CD4-positive, alpha-beta T cell (primary cell): ENCODE results near the gene MUC20. TPM values are rescaled to one million over a fixed set of nuclear protein-coding genes. Genes with fewer than 3 reads are reported as not detected.
A peak's percentile ranks its signal among the peaks of the same experiment; 100 is the strongest.
"Not testable (repeated sequence)": the region's sequence is repeated elsewhere in the genome, so short reads cannot be mapped to it uniquely, and the experiment has no call there.

ENCODE experiments used
- ATAC-seq: fragments of 200-7000 bp; cut with Tn5 transposase; one replicate; pipeline ENCODE4 v1.10.0; 2022; ENCODE audit warnings: mild to moderate bottlenecking; ENCODE audit not compliant: poor library complexity
- CTCF ChIA-PET: fragments of 350-600 bp; sonication (Branson Sonifier 250); formaldehyde crosslinking; loops from one replicate; lab custom pipeline; 2021; ENCODE audit warnings: antibody characterized with exemption, inconsistent platforms; lab: Charles Lee
- POLR2A ChIA-PET: fragments of 350-600 bp; sonication (Branson Sonifier 250); formaldehyde crosslinking; loops from one replicate; lab custom pipeline; 2021; ENCODE audit warnings: antibody characterized with exemption, inconsistent platforms; lab: Charles Lee
- DNase-seq, 14 experiments: peaks; one replicate each; pipeline ENCODE4 v3.0.0-alpha.2; 2013 to 2020; ENCODE audit warnings: mixed read lengths in 2 of 14
- H3K27ac ChIP-seq, 2 donors: one replicate each; pipeline versions ENCODE4 v1.5.1 to v1.7.0; 2013; ENCODE audit warnings: low read length in 2 of 2, low read depth in 1 of 2, mild to moderate bottlenecking in 1 of 2
- H3K27me3 ChIP-seq, 2 experiments: 1 replicate in 1 of 2; 2 replicates in 1 of 2; pipeline versions ENCODE4 v1.6.1 to v1.7.0; 2013; ENCODE audit warnings: low read length in 2 of 2, control low read depth in 1 of 2, mild to moderate bottlenecking in 1 of 2, moderate library complexity in 1 of 2; ENCODE audit not compliant: insufficient read depth in 2 of 2, control insufficient read depth in 1 of 2
- H3K36me3 ChIP-seq: one replicate; pipeline ENCODE4 v1.6.1; 2013; ENCODE audit warnings: low read length, control low read depth; ENCODE audit not compliant: insufficient read depth
- H3K4me1 ChIP-seq: one replicate; pipeline ENCODE4 v1.6.1; 2013; ENCODE audit warnings: low read length, control low read depth; ENCODE audit not compliant: insufficient read depth
- H3K4me3 ChIP-seq: one replicate; pipeline ENCODE4 v1.5.1; 2013; ENCODE audit warnings: mild to moderate bottlenecking, low read length, moderate library complexity
- H3K9me3 ChIP-seq, 2 experiments: 1 replicate in 1 of 2; 2 replicates in 1 of 2; pipeline versions ENCODE4 v1.6.1 to v1.7.0; 2013; ENCODE audit warnings: low read length in 2 of 2, mild to moderate bottlenecking in 2 of 2, control low read depth in 1 of 2, moderate library complexity in 1 of 2; ENCODE audit not compliant: control insufficient read depth in 1 of 2, insufficient read depth in 1 of 2
- H3K27ac Mint-ChIP-seq: one replicate; pipeline ENCODE4 v1.8.0; 2020; ENCODE audit warnings: mixed read lengths
- H3K27me3 Mint-ChIP-seq: one replicate; pipeline ENCODE4 v1.8.0; 2021; ENCODE audit warnings: mixed read lengths
- H3K36me3 Mint-ChIP-seq: one replicate; pipeline ENCODE4 v1.8.0; 2021; ENCODE audit warnings: low read depth, mixed read lengths
- H3K4me1 Mint-ChIP-seq: one replicate; pipeline ENCODE4 v1.8.0; 2021; ENCODE audit warnings: low read depth, mixed read lengths
- H3K4me3 Mint-ChIP-seq: one replicate; pipeline ENCODE4 v1.8.0; 2020; ENCODE audit warnings: mild to moderate bottlenecking, mixed read lengths
- H3K9me3 Mint-ChIP-seq: one replicate; pipeline ENCODE4 v1.8.0; 2020; ENCODE audit warnings: mixed read lengths
- CTCF ChIP-seq: fragments of 200-600 bp; IDR thresholded peaks from one replicate; pipeline ENCODE4 v1.8.0; 2022; ENCODE audit warnings: antibody characterized with exemption, mild to moderate bottlenecking
- intact Hi-C, 2 experiments: fragments of 100-400 bp; cut with DNase I in 1 of 2; cut with micrococcal nuclease in 1 of 2; formaldehyde crosslinking; loops; one replicate each; pipeline versions ENCODE4 v1.15.1 to v1.9.0; 2023 to 2025; cut with DNase I, micrococcal nuclease
- total RNA-seq, 174 experiments: library from RNA in 2 of 174; stranded (reverse) in 2 of 174; gene quantifications; one replicate each; pipeline ENCODE4 v1.2.3 and lab custom pipeline; 2021 to 2026

Gene MUC20
- total RNA-seq, 2 experiments from 2014 or later, result 3.9 to 4.1 TPM

GRCh38 chr3:195735036-195735695 is 14.4 kb downstream of the MUC20 start:
- Histone ChIP-seq H3K27ac (no peak overlapping the region), H3K9me3 (peaks cover 0 to 5% of the 10 kb centered on the region in 2 experiments), H3K4me3 (no peak overlapping the region), H3K36me3 (peaks cover 8% of the 10 kb centered on the region), H3K27me3 (no peaks in the 10 kb centered on the region), H3K4me1 (no peaks in the 10 kb centered on the region)
- no peaks in the 10 kb centered on the region for H3K4me1 Mint-ChIP-seq
- DNase-seq (peak in 1 of 14 experiments; percentile 16), ATAC-seq (no peak)
- H3K36me3 Mint-ChIP-seq, result peaks cover 16% of the 10 kb centered on the region
- POLR2A ChIA-PET, result no interaction called here
- H3K27me3 Mint-ChIP-seq, result no peaks in the 10 kb centered on the region
- no peaks in the 10 kb centered on the region for H3K9me3 Mint-ChIP-seq
- no peak overlapping the region for H3K27ac Mint-ChIP-seq
- intact Hi-C loops, result no loop called here
- no peak for TF ChIP-seq CTCF
- H3K4me3 Mint-ChIP-seq, result no peak overlapping the region
- CTCF ChIA-PET, result no interaction called here

- DNase-seq (peak in 1 of 14 experiments; percentile 12), ATAC-seq (no peak)
- Mint-ChIP-seq H3K36me3 (peaks cover 16% of the 10 kb centered on the region), H3K27me3 (peaks cover 3% of the 10 kb centered on the region), H3K4me1 (no peaks in the 10 kb centered on the region), H3K4me3 (no peak overlapping the region), H3K9me3 (no peaks in the 10 kb centered on the region), H3K27ac (no peak overlapping the region)
- H3K4me1 ChIP-seq, result no peaks in the 10 kb centered on the region
- no peak for TF ChIP-seq CTCF
- H3K4me3 ChIP-seq, result no peak overlapping the region
- intact Hi-C loops, result no loop called here
- peaks cover 8% of the 10 kb centered on the region for H3K36me3 ChIP-seq
- no peaks in the 10 kb centered on the region for H3K27me3 ChIP-seq
- H3K9me3 ChIP-seq, result peaks cover 0 to 9% of the 10 kb centered on the region in 2 experiments
- no peak overlapping the region for H3K27ac ChIP-seq
- ChIA-PET CTCF (interaction anchor here (1.0 kb wide), 1 partner anchor 11 kb away, joined by 5 read pairs; no protein-coding TSS in a partner anchor), POLR2A (no interaction called here)
Observed at GRCh38 chr3:195736866-195737490, 16.2 kb downstream of the MUC20 start.

- intact Hi-C loops, POLR2A ChIA-PET, H3K27ac ChIP-seq, H3K4me1 ChIP-seq, H3K27me3 Mint-ChIP-seq, H3K27ac Mint-ChIP-seq, H3K9me3 Mint-ChIP-seq, H3K9me3 ChIP-seq, H3K4me1 Mint-ChIP-seq, H3K4me3 Mint-ChIP-seq, H3K36me3 ChIP-seq, H3K4me3 ChIP-seq, ATAC-seq, H3K27me3 ChIP-seq: not testable (repeated sequence)
- H3K36me3 Mint-ChIP-seq, result peaks cover 16% of the 10 kb centered on the region
- CTCF ChIA-PET, result interaction anchor here (1.0 kb wide), 1 partner anchor 10 kb away, joined by 5 read pairs; no protein-coding TSS in a partner anchor
- DNase-seq, result peak in 1 of 14 experiments; percentile 7
Observed at GRCh38 chr3:195737782-195738181, 17.0 kb downstream of the MUC20 start.
